HG03457 (cell line): ENCODE results near the gene TMCC3.

ENCODE experiments used
- ATAC-seq: cut with Tn5 transposase; IDR thresholded peaks from one replicate; pipeline ENCODE4 v1.9.1; 2021; ENCODE audit warnings: moderate number of reproducible peaks; ENCODE audit not compliant: unreplicated experiment

The TMCC3 gene

DNA sequence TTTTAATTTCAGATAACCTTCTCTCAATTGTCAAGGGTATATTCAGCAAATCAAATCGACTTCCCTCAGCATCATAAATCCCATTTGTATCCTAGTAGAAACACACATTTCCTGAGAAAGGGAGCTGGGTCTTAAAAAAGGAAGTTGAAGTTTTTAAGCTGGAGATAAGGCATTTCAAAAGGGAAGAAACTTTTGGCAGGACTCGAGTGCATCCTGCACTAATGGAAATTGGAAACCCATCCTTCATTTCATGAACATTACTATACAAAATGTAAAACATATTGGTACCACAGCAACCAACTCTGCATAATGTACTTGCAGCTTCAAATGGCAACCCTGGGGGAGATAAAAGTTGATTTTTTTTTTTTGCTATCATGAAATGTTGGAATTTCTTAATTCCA, 23.7 kb upstream of the TMCC3 start:
- no peak for ATAC-seq

DNA sequence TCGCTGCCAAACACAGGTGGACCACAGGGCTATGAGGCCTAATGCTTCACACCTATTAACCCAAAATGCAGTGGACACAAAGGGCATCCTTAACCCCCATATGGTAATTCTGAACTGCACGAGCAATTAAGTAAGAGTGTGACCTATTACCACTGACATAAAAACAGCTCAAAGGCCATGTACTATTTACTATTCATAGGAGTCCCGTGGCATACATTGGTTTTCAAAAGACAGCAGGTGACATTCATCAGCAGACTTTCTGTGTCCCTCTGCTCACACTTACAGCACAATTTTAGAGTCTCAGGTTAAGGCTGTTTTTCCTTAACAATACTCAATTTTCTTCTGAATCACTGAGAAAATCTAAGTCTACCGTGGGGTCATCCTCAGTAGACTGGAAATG, 23.1 kb upstream of the TMCC3 start:
- no peak for ATAC-seq

DNA sequence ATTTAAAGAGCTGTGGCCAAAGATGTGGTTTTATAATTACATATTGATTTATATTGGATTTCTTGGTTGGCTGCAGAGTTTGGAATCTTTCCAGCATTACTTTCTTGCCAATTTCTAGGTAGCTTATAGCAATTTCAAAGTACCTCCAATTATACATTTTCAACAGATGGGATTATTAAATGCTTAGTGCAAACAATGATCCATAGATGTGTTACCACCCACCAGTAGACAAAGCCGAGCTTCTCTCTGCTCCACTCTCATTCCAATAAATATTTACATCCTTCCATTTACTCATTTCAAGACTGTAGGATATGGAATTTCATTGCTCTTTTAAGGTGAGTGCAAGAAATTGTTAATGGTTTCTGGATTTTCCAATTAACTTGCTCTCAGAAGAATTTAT, 21.6 kb upstream of the TMCC3 start:
- ATAC-seq: no peak

DNA sequence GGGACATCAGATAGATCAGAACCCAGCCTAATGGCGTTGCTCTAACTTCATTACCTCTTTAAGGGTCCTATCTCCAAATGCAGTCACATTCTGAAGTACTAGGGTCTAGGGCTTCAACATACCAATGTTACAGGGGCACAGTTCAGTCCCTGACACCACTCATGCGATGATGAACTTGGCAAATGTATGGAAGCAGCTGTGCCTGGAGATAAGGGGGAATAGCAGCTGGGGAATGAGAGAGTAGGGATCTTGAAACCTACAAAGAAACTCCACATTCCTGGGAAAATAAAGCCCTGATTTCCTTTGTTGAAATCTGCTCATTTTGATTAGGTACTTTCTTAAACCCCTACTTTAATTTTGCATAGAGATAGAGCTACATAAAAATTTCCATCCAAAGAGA, 20.5 kb upstream of the TMCC3 start:
- no peak for ATAC-seq

DNA sequence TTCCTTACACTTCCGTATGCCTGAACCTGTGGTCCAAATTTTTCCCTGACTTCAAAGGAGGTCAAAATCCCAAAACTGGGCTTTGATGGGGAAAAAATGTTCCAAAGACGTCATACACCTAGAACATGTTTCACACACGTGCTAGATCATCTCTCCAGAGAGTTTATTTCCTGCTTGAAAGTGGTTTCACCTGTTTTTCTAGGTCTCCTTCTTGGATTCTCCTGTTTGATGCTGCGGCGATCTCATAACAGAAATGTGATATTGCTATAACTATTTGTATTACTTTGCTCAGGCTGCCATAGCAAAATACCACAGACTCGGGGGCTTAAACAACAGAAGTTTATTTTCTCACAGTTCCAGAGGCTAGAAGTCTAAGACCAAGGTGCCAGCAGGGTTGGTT, 19.7 kb upstream of the TMCC3 start:
- no peak for ATAC-seq

DNA sequence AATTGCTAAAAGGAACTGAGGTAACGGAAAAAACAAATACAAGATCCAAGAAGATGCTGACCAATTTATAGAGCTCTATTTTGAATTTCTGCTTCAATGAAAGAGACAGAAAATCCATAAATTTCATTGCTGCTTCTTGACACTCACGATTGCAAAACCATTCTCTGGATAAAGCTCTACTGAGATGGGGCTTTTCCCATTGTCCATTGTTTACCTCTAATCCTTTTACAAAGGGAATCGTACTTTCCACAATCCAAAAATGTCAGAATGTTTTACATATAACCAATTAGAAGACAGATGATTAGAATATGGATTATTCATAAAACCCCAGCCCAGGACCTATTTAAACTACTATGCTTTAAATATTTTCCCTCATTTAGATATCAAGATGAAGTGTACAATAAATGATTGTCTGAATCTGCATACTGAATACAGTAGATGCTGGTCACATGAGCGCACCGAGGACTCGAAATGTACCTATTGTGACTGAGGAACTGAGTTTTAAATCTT, 16.7 kb upstream of the TMCC3 start:
- ATAC-seq: no peak

DNA sequence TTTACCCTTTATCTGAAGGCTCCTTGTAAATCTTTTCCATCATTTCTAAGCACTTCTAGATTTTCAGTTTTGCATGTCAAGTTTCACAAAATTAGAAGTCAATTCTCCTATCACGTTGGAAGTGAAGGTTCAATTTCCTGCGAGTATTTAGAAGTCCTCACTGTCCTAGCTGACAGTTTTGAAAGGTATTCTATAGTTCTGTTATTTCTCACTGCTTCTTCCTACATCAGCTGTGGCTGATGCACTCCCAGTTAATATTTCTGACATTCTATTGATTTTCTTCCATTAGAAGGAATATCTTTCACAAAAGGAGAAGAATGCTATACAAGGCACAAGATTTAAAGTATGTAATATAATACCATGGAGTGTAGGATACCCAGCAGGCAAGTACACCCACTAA, 15.8 kb upstream of the TMCC3 start:
- no peak for ATAC-seq

DNA sequence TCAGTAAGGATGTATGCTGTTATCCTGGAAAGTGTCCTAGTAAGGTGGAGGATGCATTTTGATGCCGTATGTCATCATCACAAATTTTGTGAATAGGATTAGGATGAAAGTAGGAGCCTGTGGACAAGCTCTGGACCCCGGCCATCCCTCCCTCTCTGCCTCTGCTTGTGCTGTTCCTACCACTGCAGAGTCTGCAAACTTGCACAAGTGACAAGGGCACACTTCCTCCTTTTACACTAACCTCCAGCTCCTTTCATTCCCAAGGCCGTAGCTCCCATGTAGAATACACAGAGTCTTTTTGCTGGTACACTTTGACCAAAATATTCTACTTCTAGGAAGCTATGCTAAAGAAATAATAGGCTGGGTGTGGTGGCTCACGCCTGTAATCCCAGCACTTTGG, 13.3 kb upstream of the TMCC3 start:
- no peak for ATAC-seq

DNA sequence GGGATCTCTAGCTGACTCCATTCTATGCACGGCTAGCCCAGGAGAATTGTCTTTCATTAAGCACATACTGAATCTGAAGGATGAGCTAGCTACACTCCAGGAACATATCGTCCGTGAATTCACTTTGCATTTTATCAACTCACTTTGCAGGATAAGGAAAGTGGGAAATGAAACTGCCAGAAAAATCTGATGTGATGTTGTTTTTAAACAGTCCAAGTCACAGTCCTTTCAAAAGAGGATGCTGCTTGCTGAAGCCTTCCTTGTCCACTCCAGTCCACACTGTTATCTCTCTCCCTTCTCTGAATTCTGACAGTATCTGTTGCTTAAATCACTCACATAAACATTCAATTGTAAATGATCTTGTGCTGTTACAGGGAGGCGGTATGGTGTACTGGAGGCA, 12.7 kb upstream of the TMCC3 start:
- no peak for ATAC-seq

DNA sequence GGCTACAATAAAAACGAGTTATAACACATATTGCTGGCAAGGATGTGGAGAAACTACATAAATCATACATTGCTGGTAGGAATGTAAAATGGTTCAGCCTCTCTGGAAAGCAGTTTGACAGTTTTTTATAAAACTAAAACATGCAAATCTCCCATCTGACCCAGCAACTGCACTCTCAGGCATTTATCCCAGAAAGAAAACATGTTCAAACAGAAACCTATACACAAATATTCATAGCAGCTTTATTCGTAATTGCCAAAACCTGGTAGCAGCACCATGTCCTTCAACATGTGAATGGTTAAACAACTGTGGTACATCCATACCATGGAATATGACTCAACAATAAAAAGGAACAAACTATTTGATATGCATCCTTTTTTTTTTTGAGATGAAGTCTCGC, 10.1 kb upstream of the TMCC3 start:
- ATAC-seq: no peak

DNA sequence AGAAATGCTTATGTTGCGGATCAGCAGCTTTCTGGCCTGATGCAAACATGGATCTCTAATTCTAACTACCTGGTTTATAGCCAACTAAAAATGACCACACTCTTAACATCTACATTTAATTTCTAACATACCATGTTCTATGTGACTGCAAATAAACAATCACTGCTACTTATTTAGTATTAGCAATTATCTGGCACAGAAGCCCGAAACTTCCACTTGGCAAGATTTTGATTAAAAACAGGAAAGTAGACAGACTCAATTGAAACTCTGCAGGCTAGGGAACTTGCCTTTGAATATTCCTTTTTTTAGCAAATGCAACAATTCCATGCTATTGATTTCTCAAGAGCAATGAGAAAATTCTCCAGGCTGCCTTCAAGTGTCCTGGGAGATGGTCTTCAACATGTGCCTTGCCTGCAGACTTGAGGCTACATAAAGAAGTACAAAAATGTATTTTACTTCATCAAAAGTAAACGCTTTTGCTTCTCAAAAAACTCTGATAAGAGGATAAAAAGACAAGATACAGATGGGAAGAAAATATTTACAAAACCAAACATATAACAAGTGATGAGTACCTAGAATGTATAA, 9.1 kb upstream of the TMCC3 start:
- no peak for ATAC-seq

DNA sequence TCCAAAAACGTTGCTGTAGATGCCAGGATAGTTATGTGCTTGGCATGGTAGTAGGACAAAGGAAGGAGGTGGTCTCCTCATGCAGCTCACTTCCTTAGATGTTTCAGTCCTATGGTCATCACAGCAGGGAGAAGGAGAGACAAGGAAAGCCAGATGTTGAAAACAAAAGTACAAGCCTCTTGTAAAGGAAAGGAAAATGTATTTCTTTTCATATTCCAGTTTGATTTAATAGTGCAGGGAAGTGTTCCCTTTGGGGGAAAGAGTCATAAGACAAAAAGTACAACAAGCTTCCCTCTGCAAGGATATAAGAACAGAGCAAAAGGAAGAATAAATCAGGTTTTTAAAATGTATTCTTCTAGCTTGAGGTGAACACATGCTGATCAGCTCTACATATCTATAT, 8.6 kb upstream of the TMCC3 start:
- ATAC-seq: no peak

DNA sequence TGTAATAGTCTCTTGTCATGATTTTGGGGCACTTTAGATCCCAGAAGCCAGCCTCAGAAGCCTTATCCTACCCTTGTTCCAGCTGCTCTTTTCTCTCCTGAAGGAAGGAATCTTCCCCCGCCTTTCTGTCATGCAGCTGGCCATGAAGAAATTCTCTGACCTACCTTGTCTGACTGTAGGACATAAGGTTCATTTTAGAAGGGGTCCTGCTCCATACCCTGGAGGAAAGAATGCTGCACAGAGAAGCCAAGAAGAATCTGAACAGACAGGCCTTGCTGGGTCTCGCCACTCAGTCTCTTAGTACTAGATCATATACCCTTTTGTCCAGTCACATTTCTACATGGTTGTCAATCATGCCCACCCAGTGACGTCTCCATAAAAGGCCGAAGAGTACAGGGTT, 6.2 kb upstream of the TMCC3 start:
- no peak for ATAC-seq

DNA sequence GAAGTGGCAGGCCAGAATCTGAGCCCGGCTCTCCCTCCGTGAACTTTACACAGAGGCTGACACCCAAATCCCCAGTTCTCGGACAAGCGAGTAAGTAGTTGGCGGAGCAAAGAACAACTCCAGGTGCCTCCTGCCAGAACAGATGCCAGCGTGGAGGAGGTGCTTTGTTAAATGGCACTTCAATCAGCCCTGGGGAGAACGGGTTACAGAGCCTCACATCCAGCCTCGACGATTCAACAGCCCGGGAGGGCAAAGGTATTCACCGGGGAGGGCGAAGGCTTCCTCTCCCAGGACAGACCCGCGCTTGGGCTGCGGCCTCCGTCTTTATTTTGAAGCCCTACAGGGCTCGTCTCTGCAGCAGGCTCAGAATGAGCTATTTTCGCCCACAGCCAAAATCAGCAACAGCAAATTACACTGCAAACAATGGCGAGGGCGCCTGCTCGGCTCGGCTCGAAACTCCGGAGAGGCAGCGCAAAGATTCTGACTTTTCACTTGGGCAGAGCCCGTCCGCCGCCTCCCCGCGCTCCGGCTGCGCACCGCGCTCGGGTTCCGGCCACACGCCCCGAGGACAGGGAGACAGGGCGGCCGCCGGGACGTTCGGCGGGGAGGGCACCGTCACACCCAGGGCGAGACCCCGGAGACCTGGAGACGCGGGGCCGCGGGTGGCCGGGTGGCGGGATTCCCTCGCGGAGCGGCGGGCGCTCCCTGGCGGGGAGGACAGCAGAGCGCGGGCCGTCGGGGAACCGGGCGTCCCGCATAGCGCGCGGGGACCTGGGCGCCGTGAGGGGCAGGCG, 811 bp downstream of the TMCC3 start:
- no peak for ATAC-seq

DNA sequence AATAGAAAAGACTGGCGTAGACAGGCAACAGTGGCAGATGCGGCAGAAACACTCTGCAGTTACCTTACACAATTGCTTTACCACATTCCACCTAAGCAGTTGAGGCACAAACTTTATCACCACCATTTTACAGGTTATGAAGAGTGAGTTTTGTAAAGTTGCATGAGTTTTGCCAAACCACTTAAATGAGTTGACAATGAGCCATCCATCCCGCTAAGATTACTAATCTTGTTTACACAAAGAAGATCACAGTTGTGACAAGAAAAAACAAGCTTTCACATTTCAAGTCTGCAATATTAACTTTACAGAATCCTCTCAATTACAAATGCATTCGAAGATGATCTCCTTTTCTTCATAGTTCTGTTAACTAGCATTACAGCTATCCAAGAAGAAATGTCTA, 1.8 kb downstream of the TMCC3 start:
- ATAC-seq: no peak

DNA sequence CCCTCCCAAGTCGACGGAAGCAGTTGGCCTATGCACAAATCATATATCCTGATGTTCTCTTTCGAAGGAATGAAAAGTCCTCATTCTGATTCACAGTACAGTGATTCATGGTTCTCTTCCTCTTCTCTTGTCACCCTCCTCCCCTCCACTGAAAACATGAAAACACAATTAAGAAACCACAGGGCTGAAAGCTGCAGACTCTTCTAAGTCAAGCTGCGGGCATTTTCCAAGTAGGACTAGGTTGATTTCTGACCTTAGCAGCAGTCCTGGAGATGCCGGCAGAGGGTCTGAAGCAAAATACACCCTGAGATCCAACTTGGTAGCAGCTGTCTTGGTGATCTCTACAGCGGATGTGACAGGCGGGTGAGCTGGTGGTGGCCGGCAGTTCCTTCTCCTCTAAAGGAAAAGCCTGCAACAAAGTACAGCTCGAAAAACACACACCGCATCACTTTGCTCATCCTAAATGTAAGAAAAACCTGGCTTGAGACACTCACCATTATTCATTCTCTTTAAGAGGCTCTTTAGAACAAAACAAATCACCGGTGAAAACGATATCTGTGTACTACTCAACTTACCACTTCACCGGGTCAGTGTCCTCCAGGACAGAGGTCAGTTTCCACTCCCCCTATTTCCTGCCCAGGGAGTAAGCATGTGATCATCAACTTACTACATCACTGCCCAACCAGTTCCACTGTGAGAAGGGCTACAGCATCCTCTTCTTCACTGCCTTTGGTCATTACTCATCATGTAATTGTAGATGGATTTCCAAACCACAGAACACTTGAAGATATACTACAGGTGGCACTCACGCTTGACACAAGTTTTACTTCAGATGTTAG, 6.0 kb downstream of the TMCC3 start:
- ATAC-seq: peak; percentile 44

DNA sequence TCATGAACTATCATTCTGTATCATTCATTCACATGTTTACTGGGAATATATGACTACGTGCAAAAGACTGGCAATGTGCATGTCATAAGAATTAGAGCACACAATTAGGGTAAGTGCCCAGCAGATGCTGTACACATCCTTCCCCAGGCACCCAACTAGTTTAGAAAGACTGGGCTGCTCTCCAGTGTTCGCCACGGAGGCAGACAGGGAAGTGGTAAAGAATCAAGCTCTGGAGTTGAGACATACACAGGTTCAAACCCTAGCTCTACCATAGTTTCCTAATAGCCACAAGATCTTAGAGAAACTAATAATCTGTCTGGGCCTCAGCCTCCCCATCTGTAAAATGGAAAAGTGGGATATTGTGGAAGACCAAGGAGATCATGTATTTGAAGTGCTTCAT, 6.8 kb downstream of the TMCC3 start:
- peak; percentile 3 for ATAC-seq

DNA sequence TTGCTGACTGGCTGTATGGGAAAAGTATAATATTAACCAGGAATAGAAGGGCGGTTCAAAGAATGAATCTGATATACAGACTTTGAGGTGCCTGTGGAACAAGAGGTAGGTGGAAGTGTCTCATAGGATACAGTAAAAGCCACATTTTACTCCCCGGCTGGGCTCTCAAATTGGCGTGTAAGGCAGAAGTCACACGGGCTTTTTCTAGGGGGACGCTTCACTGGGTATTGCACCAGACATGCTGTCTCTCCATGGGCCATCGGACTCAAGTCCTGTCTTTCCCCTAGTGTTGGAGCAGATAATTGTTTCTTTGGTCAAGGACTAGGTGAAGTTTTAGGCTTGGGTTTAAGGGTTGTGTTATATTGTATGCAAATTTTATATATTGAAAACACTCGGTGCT, 9.1 kb downstream of the TMCC3 start:
- no peak for ATAC-seq

DNA sequence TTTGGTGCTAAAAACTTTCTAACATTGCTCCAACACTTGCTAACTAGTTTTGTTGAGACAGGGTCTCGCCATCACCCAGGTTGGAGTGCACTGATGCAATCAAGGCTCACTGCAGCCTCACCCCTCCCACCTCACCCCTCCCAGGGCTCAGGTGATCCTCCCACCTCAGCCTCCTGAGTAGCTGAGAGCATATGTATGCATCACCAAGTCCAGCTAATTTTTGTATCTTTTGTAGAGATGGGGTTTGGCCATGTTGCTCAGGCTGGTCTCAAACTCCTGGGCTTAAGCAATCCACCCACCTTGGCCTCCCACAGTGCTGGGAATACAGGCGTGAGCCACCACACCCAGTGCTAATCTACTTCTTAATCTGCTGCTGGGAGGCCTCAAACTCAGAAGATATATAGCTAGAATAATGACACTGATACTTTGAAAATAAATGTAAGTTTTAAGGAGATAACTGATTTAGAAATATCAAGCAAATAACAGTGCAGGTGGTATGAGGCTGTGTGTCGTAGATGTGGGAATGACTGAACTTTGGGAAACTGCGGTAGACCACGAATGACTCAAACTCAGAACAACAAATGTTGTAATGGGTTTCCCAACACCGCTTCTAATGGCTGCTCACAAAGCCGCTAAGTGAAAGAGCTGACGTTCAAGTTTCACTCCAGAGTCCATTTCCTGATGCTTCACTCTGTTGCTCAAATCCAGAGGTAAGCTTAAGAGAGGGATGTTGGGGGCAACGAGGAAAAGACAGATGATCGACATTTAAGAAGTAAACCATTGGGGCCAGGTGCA, 10.0 kb downstream of the TMCC3 start:
- peak; percentile 52 for ATAC-seq

DNA sequence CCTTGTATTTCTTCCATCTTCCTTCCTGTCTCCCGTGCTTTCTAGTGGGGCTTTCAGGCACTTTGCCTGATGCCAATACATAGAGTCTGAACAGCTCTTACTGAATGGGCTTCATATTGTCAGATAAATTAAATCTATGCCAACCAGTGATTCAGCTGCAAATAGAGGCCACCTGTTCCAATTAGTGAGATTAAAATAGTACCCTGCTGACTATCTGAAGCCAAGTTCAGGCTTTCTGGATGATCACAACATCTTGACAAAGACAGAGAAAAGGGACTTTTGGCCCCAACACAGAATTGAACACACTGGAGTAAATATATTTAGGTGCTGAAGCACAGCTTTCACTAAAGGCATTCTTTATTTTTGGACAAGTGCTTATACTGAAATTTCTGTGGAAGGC, 11.8 kb downstream of the TMCC3 start:
- ATAC-seq: no peak
